NCI-H510A (cell line): ENCODE data around the gene GLP2R.
"Not testable (repeated sequence)": the region's sequence is repeated elsewhere in the genome, so short reads cannot be mapped to it uniquely, and the experiment has no call there.

Experiments used
- DNase-seq: peaks from one replicate; lab custom pipeline; 2025; lab: John Stamatoyannopoulos, UW

The GLP2R gene

GRCh38 chr17:9899280-9900043 lies 73.7 kb downstream of the GLP2R start:
- no peak for DNase-seq

GRCh38 chr17:9900044-9900594 lies 74.4 kb downstream of the GLP2R start:
- no peak for DNase-seq

DNA sequence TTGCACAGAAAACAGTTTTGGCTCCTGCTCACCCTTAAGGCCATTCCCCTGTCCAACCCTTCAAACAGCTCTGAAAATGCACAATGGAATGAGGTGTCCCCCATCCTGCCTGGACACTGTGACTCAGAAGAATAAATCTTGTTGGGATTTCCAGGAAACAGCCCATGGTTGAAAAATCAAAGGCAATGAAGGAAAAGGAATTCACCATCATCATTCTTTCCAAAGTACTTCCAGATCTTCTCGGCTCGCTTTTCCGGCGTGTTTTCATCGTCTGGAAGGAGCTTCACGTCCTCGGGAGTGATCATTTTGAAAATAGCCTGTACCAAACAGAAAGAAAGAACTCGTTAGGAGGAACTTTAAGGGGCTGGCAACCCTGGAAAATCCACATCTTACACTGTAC lies 75.1 kb downstream of the GLP2R start:
- DNase-seq, result no peak

GRCh38 chr17:9902120-9902519 lies 76.4 kb downstream of the GLP2R start:
- DNase-seq, result no peak

DNA sequence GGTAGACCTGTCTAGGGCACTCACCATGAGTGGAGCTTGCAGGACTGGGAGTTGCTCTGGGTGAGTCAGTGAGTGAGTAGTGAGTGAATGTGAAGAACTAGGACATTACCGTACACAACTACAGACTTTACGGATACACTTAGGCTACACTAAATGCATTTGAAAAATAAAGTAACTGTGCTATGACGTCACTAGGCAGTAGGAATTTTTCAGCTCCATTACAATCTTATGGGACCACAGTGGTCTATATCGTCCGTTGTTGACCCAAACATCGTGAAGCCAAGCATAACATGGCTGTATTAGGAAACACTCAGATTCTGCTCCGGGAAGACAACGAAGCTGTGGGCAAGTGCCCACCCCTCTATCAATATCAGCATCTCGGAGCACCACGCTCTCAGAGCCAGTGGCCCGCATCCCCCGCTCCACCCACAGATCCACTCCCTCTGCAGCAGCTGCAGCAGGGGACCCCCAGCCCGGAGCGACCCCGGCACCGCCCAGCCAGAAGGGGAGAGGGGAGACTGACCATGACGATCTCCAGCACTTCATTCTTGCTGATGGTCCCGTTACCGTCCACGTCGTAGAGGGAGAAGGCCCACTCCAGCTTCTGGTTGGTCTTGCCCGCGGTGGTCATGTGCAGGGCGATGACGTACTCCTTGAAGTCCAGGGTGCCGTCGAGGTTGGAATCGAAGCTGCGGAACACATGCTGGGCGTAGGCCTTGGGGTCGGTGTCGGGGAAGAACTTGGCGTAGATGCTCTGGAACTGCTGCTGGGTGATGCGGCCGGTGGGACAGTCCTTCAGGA lies 78.8 kb downstream of the GLP2R start:
- no peak for DNase-seq

DNA sequence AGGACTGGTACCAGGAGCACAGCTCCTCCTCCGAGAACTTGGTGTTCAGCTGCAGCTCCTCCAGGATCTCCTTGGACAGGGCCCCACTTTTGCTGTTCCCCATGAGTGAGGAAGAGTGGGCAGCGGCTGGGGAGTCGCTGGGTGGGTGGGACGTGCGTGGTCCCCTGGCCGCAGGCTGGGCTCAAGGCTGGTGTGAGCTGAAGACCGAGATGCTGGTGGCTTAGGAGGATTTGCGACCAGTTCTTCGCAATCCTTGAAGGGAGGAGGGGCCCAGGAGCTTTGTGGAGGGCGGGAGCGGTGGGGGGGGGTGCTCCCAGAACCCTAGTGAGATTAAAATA lies 79.3 kb downstream of the GLP2R start, which contains the start of gene RCVRN:
Gene RCVRN (minus strand): TSS at position 194 of the 338 bp plus-strand sequence. CDS start 91 bp downstream, at position 103.
- DNase-seq, result no peak

DNA sequence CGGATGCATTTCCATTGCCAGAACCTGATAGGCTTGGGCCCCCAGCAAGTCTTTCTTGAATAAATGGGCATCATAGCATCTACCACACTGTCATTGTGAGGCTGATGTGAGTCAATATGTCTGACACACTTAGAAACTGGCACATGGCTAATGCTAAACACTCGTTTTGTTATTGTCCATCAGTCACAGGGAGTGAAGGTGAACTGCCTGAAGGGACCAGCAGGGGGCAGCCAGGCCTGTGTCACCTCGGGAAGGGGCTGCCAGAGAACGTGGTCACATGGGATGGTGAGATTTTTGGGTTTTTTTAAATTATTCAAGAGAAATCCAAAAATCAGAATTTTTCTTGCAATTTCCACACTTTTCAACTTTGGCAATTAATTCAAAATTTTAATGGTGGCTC lies 80.2 kb downstream of the GLP2R start:
- no peak for DNase-seq

DNA sequence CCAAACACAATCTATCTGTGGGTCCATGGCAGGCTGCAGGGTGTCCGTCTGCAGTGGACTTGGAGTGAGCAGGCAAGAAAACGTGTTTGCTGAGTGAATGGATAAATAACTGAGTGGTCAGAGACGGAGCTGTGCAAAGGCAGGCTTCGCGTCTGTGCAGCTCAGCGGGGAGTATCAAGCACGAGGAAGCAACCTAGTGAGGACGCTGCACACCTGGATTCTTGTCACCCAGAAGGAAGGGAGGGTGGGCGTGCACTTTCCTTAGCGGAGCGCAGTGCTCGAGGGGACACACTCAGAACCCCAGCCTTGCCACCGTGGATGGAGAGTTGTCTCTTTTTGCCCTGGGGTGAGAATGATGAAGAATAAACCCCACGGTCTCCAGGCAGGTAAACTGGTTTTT lies 80.9 kb downstream of the GLP2R start:
- DNase-seq, result no peak

DNA sequence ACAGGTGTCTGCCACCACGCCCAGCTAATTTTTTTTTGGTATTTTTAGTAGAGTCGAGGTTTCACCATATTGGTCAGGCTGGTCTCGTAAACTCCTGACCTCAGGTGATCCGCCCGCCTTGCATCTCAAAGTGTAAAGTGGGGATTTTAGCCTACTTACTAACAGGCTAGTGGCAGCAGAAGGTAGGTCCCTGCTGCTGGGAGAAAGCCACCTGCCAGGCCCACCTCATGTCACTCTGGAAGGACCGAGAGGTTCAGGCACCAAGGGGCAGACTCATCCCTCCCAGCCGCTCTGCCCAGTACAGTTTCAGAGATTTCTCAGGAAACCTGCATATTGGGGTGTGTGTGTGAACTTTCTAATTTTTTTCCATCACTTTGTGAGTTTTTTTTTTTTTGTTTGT lies 81.4 kb downstream of the GLP2R start:
- no peak for DNase-seq

DNA sequence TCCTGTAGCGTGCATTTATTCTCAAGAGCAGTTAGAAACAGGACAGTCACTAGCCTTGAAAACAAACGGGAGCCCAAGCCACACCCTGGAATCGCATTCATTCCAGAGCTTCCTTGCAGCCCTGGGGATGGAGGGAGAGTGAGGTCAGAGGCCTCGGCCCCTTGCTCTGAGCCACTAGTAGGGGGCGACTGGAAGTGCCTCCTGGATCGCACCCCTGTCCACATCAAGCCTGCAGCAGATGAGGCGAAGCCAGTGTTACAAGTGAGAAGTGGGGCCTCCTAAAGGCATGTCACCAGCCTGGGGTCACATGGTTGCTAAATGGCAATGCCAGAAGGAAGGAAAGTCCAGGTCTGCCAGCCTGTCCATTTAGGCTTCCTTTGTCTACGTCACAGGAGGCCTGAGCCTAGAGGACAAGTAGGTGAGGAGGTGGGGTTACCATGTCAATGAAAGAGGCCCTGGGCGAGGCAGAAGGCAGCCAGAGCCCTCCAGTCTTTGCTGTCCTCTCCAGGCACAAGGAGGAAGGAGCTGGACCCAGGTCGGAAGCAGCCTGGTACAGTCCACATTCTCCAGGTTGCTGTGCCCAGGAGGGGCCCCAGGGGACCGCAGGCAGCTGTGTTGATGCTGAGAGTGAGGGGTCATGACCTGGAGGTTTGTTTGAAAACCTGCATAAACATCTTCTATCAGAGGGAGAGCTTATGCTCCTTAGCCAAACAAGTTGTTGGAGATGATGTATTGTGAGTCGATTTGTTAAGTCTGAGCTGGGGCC lies 82.3 kb downstream of the GLP2R start:
- no peak for DNase-seq

GRCh38 chr17:9908649-9909042 lies 82.9 kb downstream of the GLP2R start:
- no peak for DNase-seq

DNA sequence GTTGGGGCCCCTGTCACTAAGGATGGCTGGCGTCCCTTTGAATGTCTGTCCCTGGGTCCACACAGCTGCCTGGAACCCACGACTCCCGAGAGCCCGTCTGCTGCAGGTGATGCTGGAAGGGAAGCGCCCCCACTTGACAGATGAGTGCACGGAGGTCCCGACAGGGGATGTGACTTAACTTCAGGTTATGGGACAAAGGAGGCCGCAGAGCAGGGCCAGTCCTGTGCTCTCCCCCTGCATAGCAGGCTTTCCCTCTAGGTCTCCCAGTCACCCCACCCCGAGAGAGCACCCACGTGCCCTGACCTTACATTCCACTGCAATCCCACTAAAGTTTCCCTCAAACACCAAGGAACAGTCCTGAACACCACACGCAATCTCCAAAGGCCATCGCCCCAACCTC lies 85.4 kb downstream of the GLP2R start:
- DNase-seq, result no peak

DNA sequence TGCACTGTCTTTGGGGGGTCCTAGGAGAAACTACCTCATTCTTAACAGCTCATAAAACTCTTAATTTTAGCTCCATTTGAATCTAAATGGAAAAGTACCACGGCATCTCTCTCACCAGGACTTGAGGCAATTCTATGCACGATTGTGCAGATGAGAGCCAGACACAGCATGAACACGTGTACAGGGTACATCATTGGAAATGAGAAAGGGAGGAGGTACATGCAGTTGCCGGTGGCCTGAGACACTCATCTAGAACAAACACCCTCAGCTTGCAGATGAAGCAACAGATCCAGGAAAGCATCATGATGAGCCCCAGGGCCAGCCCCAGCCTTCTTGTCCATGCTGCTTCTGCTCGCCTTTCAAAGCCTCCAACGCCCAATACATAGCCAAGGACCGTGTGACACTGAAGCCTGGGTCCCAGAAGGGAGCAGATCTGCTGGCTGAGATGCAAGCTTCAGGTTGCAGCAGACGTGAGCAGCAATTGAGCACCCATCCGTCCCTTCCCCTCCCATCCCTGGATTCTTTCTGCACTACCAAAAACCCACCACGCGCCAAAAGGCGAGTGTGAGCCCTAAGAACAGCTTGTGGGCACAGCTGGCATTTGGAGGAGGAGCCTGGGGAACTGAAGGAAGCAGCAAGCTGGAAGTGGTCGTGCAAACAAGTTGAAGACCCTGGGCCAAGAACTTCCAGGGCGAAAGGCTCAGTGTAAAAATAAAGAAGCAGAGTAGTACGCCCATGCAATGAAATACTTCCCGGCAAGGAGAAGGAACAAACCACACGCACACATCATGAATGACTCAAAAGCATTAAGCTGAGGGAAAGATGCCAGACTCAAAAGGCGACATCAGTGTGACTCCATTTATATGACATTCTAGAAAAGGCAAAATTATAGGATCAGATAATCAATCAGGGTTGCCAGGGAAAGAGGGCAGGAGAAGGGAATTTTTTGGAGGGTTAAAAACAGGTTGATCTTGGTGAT lies 86.7 kb downstream of the GLP2R start:
- DNase-seq, result no peak

DNA sequence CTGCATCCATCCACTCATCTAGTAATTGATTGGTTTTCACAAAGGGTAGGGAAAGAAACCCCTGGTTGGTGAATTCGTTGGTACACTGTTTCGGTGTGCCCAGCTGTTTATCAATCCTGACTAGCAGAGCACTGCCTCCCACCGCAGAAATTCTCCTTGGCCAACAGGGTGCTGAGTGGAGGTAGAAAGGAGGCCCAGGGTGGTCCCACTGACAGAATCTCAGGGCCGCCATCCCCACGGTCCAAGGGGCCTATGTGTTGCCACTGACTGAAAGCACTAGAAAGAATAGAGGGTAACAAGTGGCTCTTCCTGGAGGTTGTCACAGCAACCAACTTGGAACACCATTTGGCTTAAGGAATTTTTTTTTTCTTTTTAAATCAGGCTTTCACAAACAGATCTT lies 87.8 kb downstream of the GLP2R start:
- DNase-seq, result no peak

DNA sequence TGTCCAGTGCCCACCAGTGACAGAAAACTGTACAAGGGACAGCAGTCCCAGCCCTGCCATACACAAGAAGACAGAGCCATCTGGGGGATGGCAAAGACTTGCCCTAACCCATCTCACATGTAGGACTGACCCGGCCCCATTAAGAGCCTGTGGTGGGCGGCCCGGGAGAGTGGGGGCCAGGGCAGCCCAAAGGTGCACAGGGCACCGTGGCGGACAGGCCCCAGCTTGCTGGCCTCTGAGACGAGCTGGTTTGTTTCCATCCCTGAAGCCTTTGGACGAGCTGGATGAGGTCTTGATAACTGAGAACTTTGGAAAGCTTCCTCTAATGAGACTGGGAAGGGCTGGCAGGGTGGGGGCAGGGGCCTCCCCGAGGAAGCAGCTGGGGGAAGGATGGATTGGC lies 90.4 kb downstream of the GLP2R start:
- no peak for DNase-seq

- no peak for DNase-seq
These were observed 91.4 kb downstream of the GLP2R start for GRCh38 chr17:9917131-9917530.

DNA sequence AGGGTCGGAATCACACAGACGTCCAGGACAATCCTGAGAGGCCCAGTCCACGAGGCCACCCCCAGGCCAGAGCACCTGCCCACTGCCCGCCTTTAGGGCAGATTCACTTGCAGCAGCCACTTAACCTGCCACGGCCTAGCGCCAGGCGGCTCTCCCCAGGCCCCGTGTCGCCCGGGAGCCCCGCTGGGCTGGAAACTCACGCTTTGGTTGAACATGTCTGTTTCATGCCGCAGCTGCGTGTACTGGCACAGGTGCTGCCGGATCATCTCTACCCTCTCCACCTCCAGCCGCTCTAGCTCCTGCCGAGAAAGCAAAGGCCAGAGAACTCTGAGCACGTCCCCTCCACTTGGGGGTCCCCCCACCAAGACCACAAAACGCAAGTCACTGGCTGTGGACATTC lies 92.1 kb downstream of the GLP2R start:
- DNase-seq, result no peak

DNA sequence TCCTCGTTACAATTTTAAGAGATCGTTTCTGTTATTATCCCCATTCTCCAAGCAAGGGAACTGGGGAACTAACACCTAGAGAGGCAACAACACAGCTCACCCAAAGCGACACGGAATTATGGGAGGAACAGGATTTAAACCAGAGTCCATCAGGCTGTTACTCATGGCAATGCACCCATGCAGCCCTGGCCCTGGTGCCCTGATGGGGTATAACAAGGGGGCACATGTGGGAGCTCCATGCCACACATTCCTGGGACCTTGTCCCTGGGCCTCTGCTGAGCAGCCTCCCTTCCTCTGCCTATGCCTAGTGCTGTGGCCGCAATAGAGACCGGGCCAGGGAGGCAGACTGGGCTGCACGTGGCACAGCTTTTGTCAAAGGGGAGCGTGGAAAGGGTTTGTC lies 92.6 kb downstream of the GLP2R start:
- no peak for DNase-seq

DNA sequence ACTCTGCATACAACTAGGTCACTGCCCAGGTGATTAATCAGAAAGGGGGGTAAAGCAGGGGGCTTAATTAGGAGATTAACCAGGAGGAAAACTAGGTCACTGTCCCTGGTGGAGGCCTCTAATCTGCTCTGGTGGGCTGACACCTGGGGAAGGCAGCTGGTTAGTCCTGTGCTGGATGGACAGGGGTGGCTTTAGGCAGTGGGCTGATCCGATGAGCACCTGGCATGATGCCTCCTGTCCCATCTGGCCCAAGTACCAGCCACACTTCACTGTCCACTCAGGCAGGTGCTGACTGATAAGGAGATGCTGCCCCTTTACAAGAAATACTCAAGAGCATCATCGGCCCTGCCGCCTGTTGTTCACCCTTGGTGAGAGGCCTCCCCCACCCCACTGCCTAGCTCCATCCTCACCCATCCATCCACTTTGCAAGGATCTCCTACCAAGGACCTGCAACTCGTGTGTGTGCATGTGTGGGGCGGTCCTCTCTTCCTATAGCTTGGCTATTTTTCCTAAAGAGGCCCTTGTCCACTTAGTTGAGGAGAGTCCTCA lies 93.2 kb downstream of the GLP2R start:
- no peak for DNase-seq

DNA sequence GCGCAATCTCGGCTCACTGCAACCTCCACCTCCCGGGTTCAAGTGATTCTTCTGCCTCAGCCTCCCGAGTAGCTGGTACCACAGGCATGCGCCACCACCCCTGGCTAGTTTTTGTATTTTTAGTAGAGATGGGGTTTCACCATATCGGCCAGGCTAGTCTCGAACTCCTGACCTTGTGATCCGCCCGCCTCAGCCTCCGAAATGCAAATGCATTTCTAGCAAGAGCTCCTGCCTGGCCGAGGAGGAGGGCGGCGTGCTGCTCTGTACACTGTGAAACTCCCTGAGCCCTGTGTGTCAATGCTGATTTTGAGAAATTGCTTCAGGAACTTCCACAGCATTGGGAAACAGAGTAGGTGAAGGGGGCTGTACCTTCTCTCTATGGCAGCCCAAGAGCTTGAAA lies 95.5 kb downstream of the GLP2R start:
- DNase-seq, result not testable (repeated sequence)
